WTC11 (cell line): ENCODE data around the gene TSPAN31. TPM values are rescaled to one million over a fixed set of nuclear protein-coding genes. Genes with fewer than 3 reads are reported as not detected.

Experiments used
- ATAC-seq: fragments of 200-7000 bp; cut with Tn5 transposase; 2 replicates; pipeline ENCODE4 v1.10.0; 2021; ENCODE audit warnings: mild to moderate bottlenecking, moderate library complexity
- CTCF ChIA-PET: fragments of 300-600 bp; sonication (Branson Sonifier 250); formaldehyde crosslinking; loops from one replicate; lab custom pipeline; 2021; ENCODE audit warnings: antibody characterized with exemption; lab: Charles Lee
- POLR2A ChIA-PET: fragments of 350-600 bp; sonication (Branson Sonifier 250); formaldehyde crosslinking; loops from one replicate; lab custom pipeline; 2021; ENCODE audit warnings: antibody characterized with exemption; lab: Charles Lee
- DNase-seq: peaks from one replicate; pipeline ENCODE4 v3.0.0; 2021; ENCODE audit warnings: low spot score
- H3K27ac Mint-ChIP-seq: 2 replicates; pipeline ENCODE4 v1.8.0; 2021; ENCODE audit warnings: mixed read lengths
- H3K27me3 Mint-ChIP-seq: 2 replicates; pipeline ENCODE4 v1.8.0; 2021; ENCODE audit warnings: low read depth, mild to moderate bottlenecking, moderate library complexity, mixed read lengths
- H3K36me3 Mint-ChIP-seq: 2 replicates; pipeline ENCODE4 v1.8.0; 2021; ENCODE audit warnings: mixed read lengths
- H3K4me1 Mint-ChIP-seq: 2 replicates; pipeline ENCODE4 v1.8.0; 2022; ENCODE audit warnings: mixed read lengths
- H3K4me3 Mint-ChIP-seq: 2 replicates; pipeline ENCODE4 v1.8.0; 2021; ENCODE audit warnings: mild to moderate bottlenecking, moderate library complexity, mixed read lengths
- H3K9me3 Mint-ChIP-seq: 2 replicates; pipeline ENCODE4 v1.8.0; 2021; ENCODE audit warnings: mixed read lengths
- CBFB ChIP-seq: sonication (generic); formaldehyde crosslinking; IDR thresholded peaks from 2 replicates; pipeline ENCODE4 v1.8.1; 2022; ENCODE audit warnings: mild to moderate bottlenecking, low read depth, missing genetic modification reagents
- ESRRA ChIP-seq: sonication (generic); formaldehyde crosslinking; IDR thresholded peaks from 2 replicates; pipeline ENCODE4 v1.8.1; 2022; ENCODE audit warnings: mild to moderate bottlenecking, missing genetic modification reagents, borderline replicate concordance
- GRHL2 ChIP-seq: fragments of 250-450 bp; sonication (Bioruptor Pico); IDR thresholded peaks from 2 replicates; pipeline ENCODE4 v1.8.0; 2022; ENCODE audit warnings: mild to moderate bottlenecking, moderate library complexity; ENCODE audit not compliant: insufficient replicate concordance, severe bottlenecking
- IRF2 ChIP-seq: sonication (generic); formaldehyde crosslinking; IDR thresholded peaks from 2 replicates; pipeline ENCODE4 v1.8.0; 2022; ENCODE audit warnings: low read depth, missing genetic modification reagents, borderline replicate concordance
- JAZF1 ChIP-seq: fragments of 250-450 bp; sonication (Bioruptor Pico); IDR thresholded peaks from 2 replicates; pipeline ENCODE4 v1.9.0; 2021; ENCODE audit warnings: moderate library complexity, mild to moderate bottlenecking, inconsistent platforms
- NFATC4 ChIP-seq: fragments of 250-450 bp; sonication (Bioruptor Pico); IDR thresholded peaks from 2 replicates; pipeline ENCODE4 v1.9.0; 2021; ENCODE audit warnings: mild to moderate bottlenecking
- NR2C2 ChIP-seq: sonication (generic); formaldehyde crosslinking; IDR thresholded peaks from 2 replicates; pipeline ENCODE4 v1.8.0; 2022; ENCODE audit warnings: mild to moderate bottlenecking, missing genetic modification reagents
- OVOL2 ChIP-seq: fragments of 250-450 bp; sonication (Bioruptor Pico); IDR thresholded peaks from 2 replicates; pipeline ENCODE4 v1.9.0; 2021; ENCODE audit warnings: mild to moderate bottlenecking, borderline replicate concordance
- RORB ChIP-seq: fragments of 250-450 bp; sonication (Bioruptor Pico); IDR thresholded peaks from 2 replicates; pipeline ENCODE4 v1.9.0; 2021; ENCODE audit warnings: mild to moderate bottlenecking
- SMAD4 ChIP-seq: sonication (generic); formaldehyde crosslinking; IDR thresholded peaks from 2 replicates; pipeline ENCODE4 v1.8.0; 2022; ENCODE audit warnings: mild to moderate bottlenecking, missing genetic modification reagents
- TEAD1 ChIP-seq: sonication (generic); formaldehyde crosslinking; IDR thresholded peaks from 2 replicates; pipeline ENCODE4 v1.8.0; 2022; ENCODE audit warnings: mild to moderate bottlenecking, missing genetic modification reagents
- ZNF263 ChIP-seq: sonication (generic); formaldehyde crosslinking; IDR thresholded peaks from 2 replicates; pipeline ENCODE4 v1.8.1; 2022; ENCODE audit warnings: low read depth, mild to moderate bottlenecking, moderate library complexity, missing genetic modification reagents
- ZNF416 ChIP-seq: fragments of 250-450 bp; sonication (Bioruptor Pico); IDR thresholded peaks from 2 replicates; pipeline ENCODE4 v1.9.0; 2021; ENCODE audit warnings: mild to moderate bottlenecking, inconsistent platforms
- total RNA-seq: library from RNA; stranded (reverse); gene quantifications from 3 replicates; pipeline ENCODE4 v1.2.3, GENCODE V29; 2021
- TF ChIP-seq, protein P1 (sequence below): fragments of 250-450 bp; sonication (Bioruptor Pico); IDR thresholded peaks from 2 replicates; pipeline ENCODE4 v1.8.0; 2021; ENCODE audit warnings: mild to moderate bottlenecking
- TF ChIP-seq, protein P2 (sequence below): sonication (generic); formaldehyde crosslinking; IDR thresholded peaks from 2 replicates; pipeline ENCODE4 v1.8.1; 2023; ENCODE audit warnings: mild to moderate bottlenecking, missing genetic modification reagents, moderate library complexity
- TF ChIP-seq, protein P3 (sequence below): fragments of 200-600 bp; IDR thresholded peaks from 2 replicates; pipeline ENCODE4 v1.8.0; 2022; ENCODE audit warnings: antibody characterized with exemption
- TF ChIP-seq, protein P4 (sequence below): sonication (generic); formaldehyde crosslinking; IDR thresholded peaks from 2 replicates; pipeline ENCODE4 v1.8.1; 2023; ENCODE audit warnings: mild to moderate bottlenecking, missing genetic modification reagents
- TF ChIP-seq, protein P5 (sequence below): sonication (generic); formaldehyde crosslinking; conservative IDR thresholded peaks from 2 replicates; pipeline ENCODE4 v1.8.1; 2022; ENCODE audit warnings: mild to moderate bottlenecking, missing genetic modification reagents
- TF ChIP-seq, protein P6 (sequence below): sonication (generic); formaldehyde crosslinking; IDR thresholded peaks from 2 replicates; pipeline ENCODE4 v1.8.0; 2023; ENCODE audit warnings: missing genetic modification reagents
- TF ChIP-seq, protein P7 (sequence below): sonication (generic); formaldehyde crosslinking; IDR thresholded peaks from 2 replicates; pipeline ENCODE4 v1.8.1; 2023; ENCODE audit warnings: mild to moderate bottlenecking, missing genetic modification reagents, borderline replicate concordance

The TSPAN31 gene
- total RNA-seq, 1 experiment from 2014 or later, result 9.9 TPM

DNA sequence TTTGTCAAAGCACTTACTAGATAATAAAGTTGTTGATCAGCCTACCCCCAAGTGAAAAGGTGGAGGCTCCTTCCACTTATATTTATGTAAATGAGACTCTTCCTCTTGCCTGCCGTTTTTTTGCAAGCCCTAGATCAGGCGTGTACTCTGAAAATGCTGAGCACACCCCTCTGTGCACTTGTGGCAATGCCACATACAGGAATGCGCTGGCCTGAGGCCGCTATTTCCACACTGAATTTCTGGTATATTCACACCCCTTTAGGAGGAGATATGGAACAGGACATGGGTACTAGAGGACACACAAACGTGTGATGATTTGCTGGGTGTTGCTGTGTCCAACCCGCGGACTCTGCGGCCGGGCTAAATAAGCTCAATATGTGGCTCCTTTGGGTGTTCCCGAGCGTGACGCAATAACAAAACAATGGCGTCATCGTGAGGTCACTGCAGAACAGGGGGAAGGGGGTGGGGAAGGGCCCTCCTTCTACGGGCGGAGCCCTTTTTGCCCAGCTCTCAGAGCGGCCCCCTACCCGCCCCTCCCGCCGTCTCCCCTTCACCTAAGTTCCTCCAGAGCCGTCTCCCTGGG is 554 bp upstream of the TSPAN31 start (continued):
- TF ChIP-seq, protein P1, sequence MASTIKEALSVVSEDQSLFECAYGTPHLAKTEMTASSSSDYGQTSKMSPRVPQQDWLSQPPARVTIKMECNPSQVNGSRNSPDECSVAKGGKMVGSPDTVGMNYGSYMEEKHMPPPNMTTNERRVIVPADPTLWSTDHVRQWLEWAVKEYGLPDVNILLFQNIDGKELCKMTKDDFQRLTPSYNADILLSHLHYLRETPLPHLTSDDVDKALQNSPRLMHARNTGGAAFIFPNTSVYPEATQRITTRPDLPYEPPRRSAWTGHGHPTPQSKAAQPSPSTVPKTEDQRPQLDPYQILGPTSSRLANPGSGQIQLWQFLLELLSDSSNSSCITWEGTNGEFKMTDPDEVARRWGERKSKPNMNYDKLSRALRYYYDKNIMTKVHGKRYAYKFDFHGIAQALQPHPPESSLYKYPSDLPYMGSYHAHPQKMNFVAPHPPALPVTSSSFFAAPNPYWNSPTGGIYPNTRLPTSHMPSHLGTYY (CRISPR knock-in tag), result 0 out of 2 replicates have a peak, but pooled peaks have one; percentile 43

DNA sequence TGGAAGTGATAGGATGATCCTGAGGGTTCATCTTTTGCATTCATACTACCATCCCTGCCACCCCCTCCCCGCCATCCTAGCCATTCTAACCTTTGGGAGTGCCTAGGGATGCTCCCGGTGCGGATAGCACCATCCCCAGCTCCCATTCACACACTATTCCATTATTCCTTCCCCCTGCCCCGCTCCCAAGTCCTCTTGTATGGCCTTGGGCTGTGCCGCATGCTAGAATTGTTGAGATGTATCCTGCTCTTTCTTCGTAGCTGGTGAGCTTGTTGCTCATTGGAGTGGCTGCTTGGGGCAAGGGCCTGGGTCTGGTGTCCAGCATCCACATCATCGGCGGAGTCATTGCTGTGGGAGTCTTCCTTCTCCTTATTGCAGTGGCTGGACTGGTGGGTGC is 644 bp downstream of the TSPAN31 start:
- POLR2A ChIA-PET, result interaction anchor here (0.6 to 1.8 kb wide), 6 partner anchors 9 to 293 kb away, joined by 3 to 12 read pairs (median 4); partner anchors contain the start of genes ATP23 and EEF1AKMT3
- peak; percentile 9 for ATAC-seq
- H3K4me1 Mint-ChIP-seq, result peaks cover 15% of the 10 kb centered on the region
- 0 out of 2 replicates have a peak, but pooled peaks have one; percentile 1 for TF ChIP-seq TEAD1 (CRISPR knock-in tag)
- TF ChIP-seq, protein P2, sequence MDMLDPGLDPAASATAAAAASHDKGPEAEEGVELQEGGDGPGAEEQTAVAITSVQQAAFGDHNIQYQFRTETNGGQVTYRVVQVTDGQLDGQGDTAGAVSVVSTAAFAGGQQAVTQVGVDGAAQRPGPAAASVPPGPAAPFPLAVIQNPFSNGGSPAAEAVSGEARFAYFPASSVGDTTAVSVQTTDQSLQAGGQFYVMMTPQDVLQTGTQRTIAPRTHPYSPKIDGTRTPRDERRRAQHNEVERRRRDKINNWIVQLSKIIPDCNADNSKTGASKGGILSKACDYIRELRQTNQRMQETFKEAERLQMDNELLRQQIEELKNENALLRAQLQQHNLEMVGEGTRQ, result no peak; the same call in 1 of the 2 replicates
- H3K4me3 Mint-ChIP-seq, result peak overlapping the region; percentile 93
- peak overlapping the region; percentile 98 for H3K27ac Mint-ChIP-seq
- H3K36me3 Mint-ChIP-seq, result peaks cover 41% of the 10 kb centered on the region
- CTCF ChIA-PET, result interaction anchor here (0.7 to 4.7 kb wide), 10 partner anchors 9 to 521 kb away, joined by 3 to 34 read pairs (median 4); partner anchors contain the start of gene GLI1
- DNase-seq, result no peak
- H3K27me3 Mint-ChIP-seq, result peaks cover 40% of the 10 kb centered on the region
- no peaks in the 10 kb centered on the region; the same call in 1 of the 2 replicates for H3K9me3 Mint-ChIP-seq

DNA sequence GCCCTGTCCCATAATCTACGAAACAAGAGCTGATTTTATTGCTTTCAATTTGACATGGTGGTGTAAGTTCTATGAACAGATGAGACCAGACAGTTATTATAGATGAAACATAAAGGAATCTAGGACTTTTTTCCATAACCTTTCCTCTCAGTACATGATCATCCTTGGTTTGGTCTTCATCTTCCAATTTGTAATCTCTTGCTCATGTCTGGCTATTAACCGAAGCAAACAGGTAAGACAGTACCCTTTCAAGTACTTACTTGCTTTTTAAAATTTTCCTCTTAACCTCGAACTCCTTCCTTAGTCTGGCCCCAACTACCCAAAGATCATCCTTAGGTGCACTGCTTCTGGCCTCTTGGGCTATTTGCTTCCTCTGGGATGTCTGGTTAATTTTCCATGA is 1.2 kb downstream of the TSPAN31 start:
- H3K36me3 Mint-ChIP-seq, result peaks cover 46% of the 10 kb centered on the region
- peaks cover 35% of the 10 kb centered on the region for H3K27me3 Mint-ChIP-seq
- H3K9me3 Mint-ChIP-seq, result no peaks in the 10 kb centered on the region; the same call in 1 of the 2 replicates
- H3K4me3 Mint-ChIP-seq, result peak overlapping the region; percentile 93
- TF ChIP-seq ZNF416 (CRISPR knock-in tag) (no peak), CBFB (CRISPR knock-in tag) (no peak), NR2C2 (CRISPR knock-in tag) (no peak), ZNF263 (CRISPR knock-in tag) (no peak), ESRRA (CRISPR knock-in tag) (no peak), OVOL2 (no peak), GRHL2 (CRISPR knock-in tag) (no peak), IRF2 (CRISPR knock-in tag) (no peak), RORB (CRISPR knock-in tag) (no peak)
- TF ChIP-seq, protein P3, sequence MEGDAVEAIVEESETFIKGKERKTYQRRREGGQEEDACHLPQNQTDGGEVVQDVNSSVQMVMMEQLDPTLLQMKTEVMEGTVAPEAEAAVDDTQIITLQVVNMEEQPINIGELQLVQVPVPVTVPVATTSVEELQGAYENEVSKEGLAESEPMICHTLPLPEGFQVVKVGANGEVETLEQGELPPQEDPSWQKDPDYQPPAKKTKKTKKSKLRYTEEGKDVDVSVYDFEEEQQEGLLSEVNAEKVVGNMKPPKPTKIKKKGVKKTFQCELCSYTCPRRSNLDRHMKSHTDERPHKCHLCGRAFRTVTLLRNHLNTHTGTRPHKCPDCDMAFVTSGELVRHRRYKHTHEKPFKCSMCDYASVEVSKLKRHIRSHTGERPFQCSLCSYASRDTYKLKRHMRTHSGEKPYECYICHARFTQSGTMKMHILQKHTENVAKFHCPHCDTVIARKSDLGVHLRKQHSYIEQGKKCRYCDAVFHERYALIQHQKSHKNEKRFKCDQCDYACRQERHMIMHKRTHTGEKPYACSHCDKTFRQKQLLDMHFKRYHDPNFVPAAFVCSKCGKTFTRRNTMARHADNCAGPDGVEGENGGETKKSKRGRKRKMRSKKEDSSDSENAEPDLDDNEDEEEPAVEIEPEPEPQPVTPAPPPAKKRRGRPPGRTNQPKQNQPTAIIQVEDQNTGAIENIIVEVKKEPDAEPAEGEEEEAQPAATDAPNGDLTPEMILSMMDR, result no peak
- peaks cover 21% of the 10 kb centered on the region for H3K4me1 Mint-ChIP-seq
- DNase-seq (no peak), ATAC-seq (no peak)
- POLR2A ChIA-PET, result no interaction called here
- H3K27ac Mint-ChIP-seq, result no peak overlapping the region
- CTCF ChIA-PET, result interaction anchor here (1.1 to 2.5 kb wide), 2 partner anchors 11 kb away, joined by 4 to 34 read pairs; no protein-coding TSS in a partner anchor

DNA sequence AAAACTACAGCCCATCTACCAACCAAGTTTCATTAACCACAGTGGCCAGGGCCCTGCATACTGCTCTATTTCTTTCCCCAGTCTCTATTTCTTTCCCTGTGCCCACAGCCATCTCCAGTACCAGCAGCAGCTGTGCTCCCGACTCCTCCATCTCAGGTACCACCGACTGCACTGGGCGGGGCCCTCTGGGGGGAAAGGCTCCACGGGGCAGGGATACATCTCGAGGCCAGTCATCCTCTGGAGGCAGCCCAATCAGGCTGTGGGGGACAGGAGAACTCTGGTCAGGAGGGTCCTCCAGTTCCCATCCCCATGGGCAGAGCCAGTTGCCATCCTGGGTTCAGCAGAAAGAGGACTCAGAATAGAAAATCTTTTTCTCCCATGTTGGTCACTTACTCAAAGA is 4.2 kb downstream of the TSPAN31 start:
- CTCF ChIA-PET, result interaction anchor here (1.1 kb wide), 1 partner anchor 23 kb away, joined by 3 read pairs; no protein-coding TSS in a partner anchor
- Mint-ChIP-seq H3K9me3 (no peaks in the 10 kb centered on the region; the same call in 1 of the 2 replicates), H3K4me3 (no peak overlapping the region), H3K27me3 (peaks cover 20% of the 10 kb centered on the region), H3K27ac (no peak overlapping the region), H3K4me1 (peaks cover 40% of the 10 kb centered on the region), H3K36me3 (peaks cover 52% of the 10 kb centered on the region)
- DNase-seq (no peak), ATAC-seq (no peak)
- POLR2A ChIA-PET, result no interaction called here
- TF ChIP-seq, protein P4, sequence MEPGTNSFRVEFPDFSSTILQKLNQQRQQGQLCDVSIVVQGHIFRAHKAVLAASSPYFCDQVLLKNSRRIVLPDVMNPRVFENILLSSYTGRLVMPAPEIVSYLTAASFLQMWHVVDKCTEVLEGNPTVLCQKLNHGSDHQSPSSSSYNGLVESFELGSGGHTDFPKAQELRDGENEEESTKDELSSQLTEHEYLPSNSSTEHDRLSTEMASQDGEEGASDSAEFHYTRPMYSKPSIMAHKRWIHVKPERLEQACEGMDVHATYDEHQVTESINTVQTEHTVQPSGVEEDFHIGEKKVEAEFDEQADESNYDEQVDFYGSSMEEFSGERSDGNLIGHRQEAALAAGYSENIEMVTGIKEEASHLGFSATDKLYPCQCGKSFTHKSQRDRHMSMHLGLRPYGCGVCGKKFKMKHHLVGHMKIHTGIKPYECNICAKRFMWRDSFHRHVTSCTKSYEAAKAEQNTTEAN, result no peak
- TF ChIP-seq, protein P5, sequence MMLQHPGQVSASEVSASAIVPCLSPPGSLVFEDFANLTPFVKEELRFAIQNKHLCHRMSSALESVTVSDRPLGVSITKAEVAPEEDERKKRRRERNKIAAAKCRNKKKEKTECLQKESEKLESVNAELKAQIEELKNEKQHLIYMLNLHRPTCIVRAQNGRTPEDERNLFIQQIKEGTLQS, result no peak
- TF ChIP-seq SMAD4 (CRISPR knock-in tag) (no peak), NFATC4 (CRISPR knock-in tag) (no peak), JAZF1 (CRISPR knock-in tag) (no peak), GRHL2 (CRISPR knock-in tag) (no peak)
- TF ChIP-seq, protein P6, sequence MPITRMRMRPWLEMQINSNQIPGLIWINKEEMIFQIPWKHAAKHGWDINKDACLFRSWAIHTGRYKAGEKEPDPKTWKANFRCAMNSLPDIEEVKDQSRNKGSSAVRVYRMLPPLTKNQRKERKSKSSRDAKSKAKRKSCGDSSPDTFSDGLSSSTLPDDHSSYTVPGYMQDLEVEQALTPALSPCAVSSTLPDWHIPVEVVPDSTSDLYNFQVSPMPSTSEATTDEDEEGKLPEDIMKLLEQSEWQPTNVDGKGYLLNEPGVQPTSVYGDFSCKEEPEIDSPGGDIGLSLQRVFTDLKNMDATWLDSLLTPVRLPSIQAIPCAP (CRISPR knock-in tag), result no peak
- TF ChIP-seq, protein P7, sequence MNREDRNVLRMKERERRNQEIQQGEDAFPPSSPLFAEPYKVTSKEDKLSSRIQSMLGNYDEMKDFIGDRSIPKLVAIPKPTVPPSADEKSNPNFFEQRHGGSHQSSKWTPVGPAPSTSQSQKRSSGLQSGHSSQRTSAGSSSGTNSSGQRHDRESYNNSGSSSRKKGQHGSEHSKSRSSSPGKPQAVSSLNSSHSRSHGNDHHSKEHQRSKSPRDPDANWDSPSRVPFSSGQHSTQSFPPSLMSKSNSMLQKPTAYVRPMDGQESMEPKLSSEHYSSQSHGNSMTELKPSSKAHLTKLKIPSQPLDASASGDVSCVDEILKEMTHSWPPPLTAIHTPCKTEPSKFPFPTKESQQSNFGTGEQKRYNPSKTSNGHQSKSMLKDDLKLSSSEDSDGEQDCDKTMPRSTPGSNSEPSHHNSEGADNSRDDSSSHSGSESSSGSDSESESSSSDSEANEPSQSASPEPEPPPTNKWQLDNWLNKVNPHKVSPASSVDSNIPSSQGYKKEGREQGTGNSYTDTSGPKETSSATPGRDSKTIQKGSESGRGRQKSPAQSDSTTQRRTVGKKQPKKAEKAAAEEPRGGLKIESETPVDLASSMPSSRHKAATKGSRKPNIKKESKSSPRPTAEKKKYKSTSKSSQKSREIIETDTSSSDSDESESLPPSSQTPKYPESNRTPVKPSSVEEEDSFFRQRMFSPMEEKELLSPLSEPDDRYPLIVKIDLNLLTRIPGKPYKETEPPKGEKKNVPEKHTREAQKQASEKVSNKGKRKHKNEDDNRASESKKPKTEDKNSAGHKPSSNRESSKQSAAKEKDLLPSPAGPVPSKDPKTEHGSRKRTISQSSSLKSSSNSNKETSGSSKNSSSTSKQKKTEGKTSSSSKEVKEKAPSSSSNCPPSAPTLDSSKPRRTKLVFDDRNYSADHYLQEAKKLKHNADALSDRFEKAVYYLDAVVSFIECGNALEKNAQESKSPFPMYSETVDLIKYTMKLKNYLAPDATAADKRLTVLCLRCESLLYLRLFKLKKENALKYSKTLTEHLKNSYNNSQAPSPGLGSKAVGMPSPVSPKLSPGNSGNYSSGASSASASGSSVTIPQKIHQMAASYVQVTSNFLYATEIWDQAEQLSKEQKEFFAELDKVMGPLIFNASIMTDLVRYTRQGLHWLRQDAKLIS (CRISPR knock-in tag), result no peak
